ENCODE results near the gene TMEM156. TPM values are rescaled to one million over a fixed set of nuclear protein-coding genes. Genes with fewer than 3 reads are reported as not detected.

TMEM156 gene, protein sequence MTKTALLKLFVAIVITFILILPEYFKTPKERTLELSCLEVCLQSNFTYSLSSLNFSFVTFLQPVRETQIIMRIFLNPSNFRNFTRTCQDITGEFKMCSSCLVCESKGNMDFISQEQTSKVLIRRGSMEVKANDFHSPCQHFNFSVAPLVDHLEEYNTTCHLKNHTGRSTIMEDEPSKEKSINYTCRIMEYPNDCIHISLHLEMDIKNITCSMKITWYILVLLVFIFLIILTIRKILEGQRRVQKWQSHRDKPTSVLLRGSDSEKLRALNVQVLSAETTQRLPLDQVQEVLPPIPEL
- total RNA-seq: not detected in 2 replicates

DNA sequence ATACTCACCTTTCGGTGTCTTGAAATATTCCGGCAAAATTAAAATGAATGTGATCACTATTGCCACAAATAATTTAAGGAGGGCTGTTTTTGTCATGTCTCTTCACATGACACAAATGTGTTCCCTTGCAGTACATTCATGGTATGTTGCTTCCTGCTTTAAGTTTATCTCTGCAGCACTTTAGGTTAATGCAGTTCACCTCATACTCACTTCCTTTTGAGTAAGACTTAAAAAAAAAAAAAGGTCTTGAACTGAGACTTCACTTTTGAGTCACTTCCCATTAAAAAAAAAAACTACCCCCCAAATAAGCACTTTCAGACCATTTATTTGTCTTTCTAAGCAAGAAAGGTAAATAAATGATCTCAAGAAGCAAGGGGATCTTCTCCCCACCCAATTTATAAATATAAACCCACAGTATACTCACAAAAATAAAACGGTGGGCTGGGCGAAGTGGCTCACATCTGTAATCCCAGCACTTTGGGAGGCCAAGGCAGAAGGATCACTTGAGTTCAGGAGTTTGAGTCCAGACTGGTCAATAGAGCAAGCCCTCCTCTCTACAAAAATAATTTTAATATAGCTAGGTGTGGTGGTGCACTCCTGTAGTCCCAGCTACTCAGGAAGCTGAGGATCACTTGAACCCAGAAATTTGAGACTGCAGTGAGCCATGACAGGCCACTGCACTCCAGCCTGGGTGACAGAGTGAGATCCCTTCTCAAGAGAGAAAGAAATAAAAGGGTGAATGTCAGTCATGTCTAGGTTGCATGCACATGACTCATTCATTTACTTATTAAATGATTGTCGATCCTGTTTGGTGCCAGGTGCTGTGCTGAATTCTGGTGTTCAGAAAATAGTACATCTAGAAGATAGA is at the start of gene TMEM156:
Gene TMEM156 (minus strand): TSS at position 192 of the 868 bp plus-strand sequence. CDS start 96 bp downstream, at position 96.

DNA sequence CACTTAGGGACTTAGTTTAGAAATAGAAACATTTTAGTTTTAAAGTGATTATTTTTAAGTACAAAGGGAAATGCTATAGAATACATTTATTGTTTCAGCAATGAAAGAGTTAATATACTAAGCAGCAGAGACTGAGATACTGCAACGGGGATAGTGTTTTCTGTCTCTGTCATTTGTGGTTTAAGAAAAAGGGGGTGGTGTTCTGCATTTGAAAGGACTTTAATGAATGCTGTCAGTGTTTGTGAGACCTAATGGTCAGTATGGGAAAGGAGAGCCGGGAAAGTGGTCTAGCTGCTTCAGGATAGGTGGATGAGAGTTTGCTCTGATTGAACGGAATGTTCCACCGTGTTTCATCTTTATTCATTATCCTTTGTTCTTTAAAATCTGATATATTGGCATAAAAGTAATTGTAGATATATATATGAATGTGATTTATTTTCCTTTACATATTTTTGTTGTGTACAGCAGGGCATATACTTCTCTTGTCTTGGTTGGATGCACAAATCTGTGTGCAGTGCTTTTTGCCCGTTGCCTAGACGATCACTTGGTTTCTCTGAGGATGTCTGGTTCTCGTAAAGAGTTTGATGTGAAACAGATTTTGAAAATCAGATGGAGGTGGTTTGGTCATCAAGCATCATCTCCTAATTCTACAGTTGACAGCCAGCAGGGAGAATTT is 30.0 kb upstream of the TMEM156 start, which contains the start of gene KLHL5:
Gene KLHL5 (plus strand): TSS at position 139 of the 676 bp plus-strand sequence. CDS start 421 bp downstream, at position 560.

Other genes starting within 250 kb of the TMEM156 start
- not detected in 2 replicates for gene TLR10, start 249.4 kb downstream of the TMEM156 start, total RNA-seq
- 1.1 and 1.5 TPM in 2 replicates for gene TLR1, start 227.6 kb downstream of the TMEM156 start, total RNA-seq
- gene TLR6, start 175.6 kb downstream of the TMEM156 start, total RNA-seq: 3.1 and 3.9 TPM in 2 replicates
- gene FAM114A1, start 164.6 kb downstream of the TMEM156 start, total RNA-seq: 406 and 462 TPM in 2 replicates
- 62.2 and 79.3 TPM in 2 replicates for gene KLHL5, start 29.8 kb upstream of the TMEM156 start, total RNA-seq
- gene WDR19, start 150.1 kb upstream of the TMEM156 start, total RNA-seq: 34.4 and 46.9 TPM in 2 replicates

Data from hair follicle dermal papilla cell (primary cell).